Measurements from ENCODE around the gene ZXDC. TPM values are rescaled to one million over a fixed set of nuclear protein-coding genes. Genes with fewer than 3 reads are reported as not detected.

ZXDC gene
- total and polyA plus RNA-seq, 2 experiments from 2014 or later, result 6.1 to 19.2 TPM

- Histone ChIP-seq H3K36me3 (ENCODE audit: low read depth) (no peaks in the 10 kb centered on the region), H3K27me3 (replicated peaks; ENCODE audit: insufficient read depth) (no peaks in the 10 kb centered on the region), H3K9me2 (ENCODE audit: insufficient read depth) (no peaks in the 10 kb centered on the region), H3K27ac (no peak overlapping the region), H3K4me3 (no peak overlapping the region), H3K4me1 (ENCODE audit: insufficient read depth) (no peaks in the 10 kb centered on the region), H3K9ac (no peak overlapping the region), H3F3A (ENCODE audit: insufficient read depth) (0 out of 2 replicates have a peak, but pooled peaks cover under 1% of the 10 kb centered on the region), H3K4me2 (ENCODE audit: unreplicated experiment) (no peak overlapping the region), H2AFZ (no peak overlapping the region), H3K79me2 (ENCODE audit: insufficient read depth) (no peaks in the 10 kb centered on the region), H3K9me3 (ENCODE audit: low read depth) (no peaks in the 10 kb centered on the region), H4K20me1 (ENCODE audit: insufficient read depth) (no peaks in the 10 kb centered on the region)
- 67 to 80% methylated on average over 11 to 15 of the region's 15 CpGs for WGBS, 2 experiments (ENCODE audit: low coverage in 1 of 2, low lambda C conversion rate in 2 of 2, missing lambda C conversion rate in 2 of 2)
- in situ Hi-C loops (cut with MboI), result no loop called here
- no peak for DNase-seq
- TF ChIP-seq EZH2phosphoT487 (IDR thresholded peaks at IDR 0.05; ENCODE audit: insufficient read depth, low read depth) (no peak), EZH2 (IDR thresholded peaks at IDR 0.05; ENCODE audit: insufficient read depth, poor library complexity, severe bottlenecking) (no peak)
Measured at GRCh38 chr3:126482503-126483255, 7.0 kb upstream of the ZXDC start.

GRCh38 chr3:126481808-126482502 lies 6.3 kb upstream of the ZXDC start:
- Histone ChIP-seq H3K4me3 (no peak overlapping the region), H3K27me3 (replicated peaks; ENCODE audit: insufficient read depth) (no peaks in the 10 kb centered on the region), H2AFZ (no peak overlapping the region), H3K4me1 (ENCODE audit: insufficient read depth) (no peaks in the 10 kb centered on the region), H3K27ac (no peak overlapping the region), H3F3A (ENCODE audit: insufficient read depth) (0 out of 2 replicates have a peak, but pooled peaks cover 3% of the 10 kb centered on the region), H3K4me2 (ENCODE audit: unreplicated experiment) (no peak overlapping the region), H4K20me1 (ENCODE audit: insufficient read depth) (no peaks in the 10 kb centered on the region), H3K9ac (no peak overlapping the region), H3K9me3 (ENCODE audit: low read depth) (no peaks in the 10 kb centered on the region), H3K79me2 (ENCODE audit: insufficient read depth) (no peaks in the 10 kb centered on the region), H3K36me3 (ENCODE audit: low read depth) (no peaks in the 10 kb centered on the region), H3K9me2 (ENCODE audit: insufficient read depth) (no peaks in the 10 kb centered on the region)
- TF ChIP-seq EZH2phosphoT487 (IDR thresholded peaks at IDR 0.05; ENCODE audit: insufficient read depth, low read depth) (no peak), EZH2 (IDR thresholded peaks at IDR 0.05; ENCODE audit: insufficient read depth, poor library complexity, severe bottlenecking) (no peak)
- peak; percentile 54 for DNase-seq
- 60 to 71% methylated on average over 16 of the region's 16 CpGs for WGBS, 2 experiments (ENCODE audit: low coverage in 1 of 2, low lambda C conversion rate in 2 of 2, missing lambda C conversion rate in 2 of 2)
- in situ Hi-C loops (cut with MboI), result no loop called here

- H3K79me2 ChIP-seq (ENCODE audit: insufficient read depth), result no peaks in the 10 kb centered on the region
- H3K4me1 ChIP-seq (ENCODE audit: insufficient read depth), result no peaks in the 10 kb centered on the region
- no peaks in the 10 kb centered on the region for H3K27me3 ChIP-seq (replicated peaks; ENCODE audit: insufficient read depth)
- H3K9me2 ChIP-seq (ENCODE audit: insufficient read depth), result no peaks in the 10 kb centered on the region
- H3K4me3 ChIP-seq, result no peak overlapping the region
- 49 to 51% methylated on average over 8 of the region's 8 CpGs for WGBS, 2 experiments (ENCODE audit: low coverage in 1 of 2, low lambda C conversion rate in 2 of 2, missing lambda C conversion rate in 2 of 2)
- H3F3A ChIP-seq (ENCODE audit: insufficient read depth), result 0 out of 2 replicates have a peak, but pooled peaks cover 3% of the 10 kb centered on the region
- in situ Hi-C loops (cut with MboI), result no loop called here
- no peak for TF ChIP-seq EZH2 (IDR thresholded peaks at IDR 0.05; ENCODE audit: insufficient read depth, poor library complexity, severe bottlenecking)
- no peak overlapping the region for H3K27ac ChIP-seq
- H3K9me3 ChIP-seq (ENCODE audit: low read depth), result no peaks in the 10 kb centered on the region
- no peak overlapping the region for H2AFZ ChIP-seq
- no peak overlapping the region for H3K4me2 ChIP-seq (ENCODE audit: unreplicated experiment)
- peak; percentile 34 for DNase-seq
- no peaks in the 10 kb centered on the region for H3K36me3 ChIP-seq (ENCODE audit: low read depth)
- H4K20me1 ChIP-seq (ENCODE audit: insufficient read depth), result no peaks in the 10 kb centered on the region
- no peak overlapping the region for H3K9ac ChIP-seq
Measured at GRCh38 chr3:126480861-126481260, 5.2 kb upstream of the ZXDC start.

- TF ChIP-seq EZH2 (IDR thresholded peaks at IDR 0.05; ENCODE audit: insufficient read depth, poor library complexity, severe bottlenecking), result no peak
- TF ChIP-seq EZH2phosphoT487 (IDR thresholded peaks at IDR 0.05; ENCODE audit: insufficient read depth, low read depth), result no peak
- H3K9ac ChIP-seq, result no peak overlapping the region
Measured at GRCh38 chr3:126480206-126480605, 4.5 kb upstream of the ZXDC start.

More at GRCh38 chr3:126480206-126480605, 4.5 kb upstream of the ZXDC start:
- H3K9me2 ChIP-seq (ENCODE audit: insufficient read depth), result no peaks in the 10 kb centered on the region
- no peaks in the 10 kb centered on the region for H3K27me3 ChIP-seq (replicated peaks; ENCODE audit: insufficient read depth)
- in situ Hi-C loops (cut with MboI), result no loop called here
- no peak overlapping the region for H2AFZ ChIP-seq
- H3K4me3 ChIP-seq, result no peak overlapping the region
- no peak overlapping the region for H3K4me2 ChIP-seq (ENCODE audit: unreplicated experiment)
- no peaks in the 10 kb centered on the region for H3K4me1 ChIP-seq (ENCODE audit: insufficient read depth)
- H3K36me3 ChIP-seq (ENCODE audit: low read depth), result no peaks in the 10 kb centered on the region
- no peaks in the 10 kb centered on the region for H3K9me3 ChIP-seq (ENCODE audit: low read depth)
- H3K79me2 ChIP-seq (ENCODE audit: insufficient read depth), result no peaks in the 10 kb centered on the region
- H3K27ac ChIP-seq, result no peak overlapping the region
- DNase-seq, result no peak
- H4K20me1 ChIP-seq (ENCODE audit: insufficient read depth), result no peaks in the 10 kb centered on the region
- 0 out of 2 replicates have a peak, but pooled peaks cover 3% of the 10 kb centered on the region for H3F3A ChIP-seq (ENCODE audit: insufficient read depth)
- 70 to 76% methylated on average over 5 of the region's 5 CpGs for WGBS, 2 experiments (ENCODE audit: low coverage in 1 of 2, low lambda C conversion rate in 2 of 2, missing lambda C conversion rate in 2 of 2)
